HG03039 (cell line): ENCODE measurements around the gene EMC6.

Experiments
- ATAC-seq: cut with Tn5 transposase; IDR thresholded peaks from one replicate; pipeline ENCODE4 v1.9.1; 2021; ENCODE audit warnings: mild to moderate bottlenecking, moderate library complexity; ENCODE audit not compliant: unreplicated experiment

EMC6 gene

GRCh38 chr17:3655766-3656165 lies 12.8 kb upstream of the EMC6 start:
- ATAC-seq, result no peak

DNA sequence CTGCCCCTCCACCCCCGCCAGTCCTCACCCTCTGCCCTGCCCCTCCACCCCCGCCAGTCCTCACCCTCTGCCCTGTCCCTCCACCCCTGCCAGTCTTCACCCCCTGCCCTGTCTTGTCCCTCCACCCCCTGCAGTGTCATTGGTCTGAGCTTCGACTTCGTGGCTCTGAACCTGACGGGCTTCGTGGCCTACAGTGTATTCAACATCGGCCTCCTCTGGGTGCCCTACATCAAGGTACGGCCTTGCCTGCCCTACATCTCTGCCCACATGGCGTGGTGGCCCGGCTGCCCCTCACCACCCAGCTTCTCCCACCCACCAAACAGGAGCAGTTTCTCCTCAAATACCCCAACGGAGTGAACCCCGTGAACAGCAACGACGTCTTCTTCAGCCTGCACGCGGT lies 12.3 kb upstream of the EMC6 start:
- no peak for ATAC-seq

DNA sequence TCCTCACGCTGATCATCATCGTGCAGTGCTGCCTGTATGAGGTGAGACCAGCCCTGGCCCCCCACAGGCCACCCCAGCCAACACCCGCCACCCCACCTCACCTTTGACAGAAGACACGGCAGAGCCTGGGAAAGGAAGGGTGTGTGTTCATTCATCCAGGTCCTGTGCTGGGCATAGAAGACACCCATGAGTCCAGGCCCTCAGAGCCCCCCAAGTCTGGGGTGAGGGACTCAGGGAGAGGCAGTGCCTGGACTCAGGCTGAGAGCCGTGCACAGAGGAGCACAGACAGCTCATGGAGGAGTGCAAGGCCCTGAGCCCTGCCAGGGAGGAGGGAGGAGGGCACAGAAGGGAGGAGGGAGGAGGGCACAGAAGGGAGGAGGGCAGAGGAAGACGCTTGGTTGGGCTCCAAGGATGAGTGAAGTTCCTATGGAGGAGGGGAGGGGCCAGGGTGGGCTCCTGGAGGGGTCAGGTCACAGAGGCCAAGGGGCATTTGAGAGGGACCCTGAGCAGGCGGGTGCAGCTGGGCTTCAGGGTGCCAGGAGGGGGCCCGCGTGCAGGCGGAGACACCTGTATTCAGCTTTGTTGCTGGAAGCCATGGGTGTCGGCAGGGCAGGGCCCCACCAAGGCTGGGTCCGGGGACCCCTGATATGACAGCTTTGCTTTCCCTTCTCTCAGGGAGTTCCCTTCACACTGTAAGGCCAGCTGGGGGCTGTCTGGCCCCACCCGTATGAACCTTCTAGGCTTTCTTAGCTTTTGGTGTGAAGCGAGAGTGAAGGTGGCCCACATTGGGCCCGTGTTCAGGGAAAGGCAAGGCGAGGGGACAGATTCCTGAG lies 11.6 kb upstream of the EMC6 start:
- ATAC-seq, result no peak

DNA sequence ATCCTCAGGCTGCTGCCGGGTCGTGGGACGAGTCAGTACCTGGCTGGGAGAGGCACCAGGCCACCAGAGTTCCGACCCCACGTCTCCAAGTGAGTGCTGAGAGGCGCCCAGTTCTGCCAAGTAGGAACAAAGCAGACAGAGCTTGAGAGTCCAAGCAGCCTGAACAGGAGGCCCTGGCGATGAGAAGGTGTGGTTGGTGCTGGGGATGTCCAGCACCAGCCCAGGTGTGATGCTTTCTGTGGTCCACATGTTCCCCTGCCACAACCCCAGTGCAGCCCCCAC lies 11.1 kb upstream of the EMC6 start:
- no peak for ATAC-seq

GRCh38 chr17:3657874-3658783 lies 10.5 kb upstream of the EMC6 start:
- no peak for ATAC-seq

GRCh38 chr17:3658784-3659449 lies 9.7 kb upstream of the EMC6 start:
- no peak for ATAC-seq

GRCh38 chr17:3659541-3660111 lies 9.0 kb upstream of the EMC6 start:
- ATAC-seq, result no peak

DNA sequence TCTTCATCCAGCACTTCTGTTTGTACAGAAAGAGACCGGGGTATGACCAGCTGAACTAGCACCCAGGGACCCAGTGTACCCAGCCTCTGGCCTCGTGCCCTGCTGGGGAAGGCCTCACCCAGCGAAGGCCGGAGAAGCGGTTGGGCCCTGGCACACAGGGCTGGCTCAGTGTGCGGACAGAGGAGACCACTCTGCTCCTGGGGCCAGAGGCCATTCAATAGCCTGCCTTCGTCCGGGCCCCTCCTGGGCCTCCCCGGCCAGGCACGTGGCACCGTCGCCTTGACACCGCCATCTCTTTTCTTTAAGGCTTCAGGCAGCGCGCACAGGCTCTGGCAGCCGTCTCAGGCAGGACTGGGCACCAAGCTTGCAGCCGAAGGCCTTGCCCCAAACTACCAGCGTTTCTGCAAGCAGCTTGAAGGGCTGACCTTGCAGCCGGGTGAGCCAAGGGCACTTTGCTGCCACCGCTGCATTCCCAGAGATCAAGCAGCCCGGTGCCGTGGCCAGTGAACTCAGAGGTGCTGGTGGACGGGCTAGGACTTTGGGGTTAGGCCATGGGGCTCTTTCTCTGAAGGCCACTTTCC lies 8.2 kb upstream of the EMC6 start:
- ATAC-seq, result no peak

DNA sequence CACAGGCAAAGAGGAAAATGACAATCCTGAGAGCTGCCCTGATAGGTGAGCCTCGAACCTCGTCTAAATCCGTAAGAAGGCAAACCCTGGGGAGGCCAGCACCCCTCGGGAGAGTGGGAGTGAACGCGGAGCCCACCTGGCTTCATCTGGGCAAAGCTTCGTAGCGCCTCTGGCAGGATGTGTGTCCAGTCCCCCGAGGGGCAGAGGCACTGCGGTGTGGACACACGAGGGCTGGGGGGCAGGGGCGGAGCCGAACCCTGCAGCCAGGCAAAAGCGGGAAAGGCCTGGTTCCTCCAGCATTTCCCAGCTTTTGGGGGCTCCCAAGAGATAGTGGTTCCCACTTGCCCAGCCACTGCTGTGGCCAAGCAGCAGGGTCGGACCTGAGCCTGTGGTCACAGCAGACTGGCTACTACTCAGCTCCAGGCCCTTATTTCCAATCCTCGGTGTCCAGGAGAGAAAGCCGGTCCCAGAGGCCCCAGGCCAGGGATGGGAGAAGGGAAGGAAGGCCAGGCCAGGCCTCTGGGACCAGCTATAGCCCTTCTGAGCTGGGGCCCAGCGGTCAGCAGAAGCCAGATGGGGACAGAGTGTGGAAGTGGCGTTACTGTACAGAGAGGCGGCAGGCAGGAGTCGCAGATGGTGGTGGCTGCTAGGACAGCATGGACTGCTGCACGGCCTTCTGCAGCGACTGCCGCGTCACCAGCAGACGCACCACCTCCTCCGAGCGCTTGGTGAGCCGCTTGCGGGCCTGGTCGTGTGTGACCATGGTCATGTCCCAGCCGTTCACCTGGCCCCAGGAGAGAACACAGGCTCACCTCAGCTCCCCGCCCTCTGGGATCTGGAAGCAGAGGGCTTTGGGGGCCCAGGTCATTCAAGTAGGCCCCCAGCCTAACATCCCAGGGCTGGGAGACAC lies 5.3 kb upstream of the EMC6 start:
- ATAC-seq, result no peak

GRCh38 chr17:3665834-3666233 lies 2.8 kb upstream of the EMC6 start:
- no peak for ATAC-seq

DNA sequence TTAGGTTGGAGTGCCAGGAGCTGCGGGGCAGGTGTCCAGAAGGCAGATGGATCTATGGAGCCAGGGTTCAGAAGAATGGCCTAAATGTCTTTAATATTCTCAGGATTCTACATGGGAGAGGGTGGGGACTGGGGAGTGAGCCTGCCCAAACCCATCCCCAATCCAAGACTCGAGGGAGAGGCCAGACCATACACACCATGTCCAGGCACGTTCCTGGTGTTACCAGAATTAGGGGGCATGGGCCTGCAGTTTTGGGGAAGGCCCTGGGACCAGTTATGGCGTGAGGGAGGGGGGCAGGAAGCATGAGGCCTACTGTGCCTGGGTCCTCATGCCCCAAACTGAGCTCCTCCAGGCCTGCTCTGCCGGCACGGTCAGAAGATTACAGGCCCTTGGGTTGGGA lies 2.1 kb upstream of the EMC6 start:
- ATAC-seq, result no peak

DNA sequence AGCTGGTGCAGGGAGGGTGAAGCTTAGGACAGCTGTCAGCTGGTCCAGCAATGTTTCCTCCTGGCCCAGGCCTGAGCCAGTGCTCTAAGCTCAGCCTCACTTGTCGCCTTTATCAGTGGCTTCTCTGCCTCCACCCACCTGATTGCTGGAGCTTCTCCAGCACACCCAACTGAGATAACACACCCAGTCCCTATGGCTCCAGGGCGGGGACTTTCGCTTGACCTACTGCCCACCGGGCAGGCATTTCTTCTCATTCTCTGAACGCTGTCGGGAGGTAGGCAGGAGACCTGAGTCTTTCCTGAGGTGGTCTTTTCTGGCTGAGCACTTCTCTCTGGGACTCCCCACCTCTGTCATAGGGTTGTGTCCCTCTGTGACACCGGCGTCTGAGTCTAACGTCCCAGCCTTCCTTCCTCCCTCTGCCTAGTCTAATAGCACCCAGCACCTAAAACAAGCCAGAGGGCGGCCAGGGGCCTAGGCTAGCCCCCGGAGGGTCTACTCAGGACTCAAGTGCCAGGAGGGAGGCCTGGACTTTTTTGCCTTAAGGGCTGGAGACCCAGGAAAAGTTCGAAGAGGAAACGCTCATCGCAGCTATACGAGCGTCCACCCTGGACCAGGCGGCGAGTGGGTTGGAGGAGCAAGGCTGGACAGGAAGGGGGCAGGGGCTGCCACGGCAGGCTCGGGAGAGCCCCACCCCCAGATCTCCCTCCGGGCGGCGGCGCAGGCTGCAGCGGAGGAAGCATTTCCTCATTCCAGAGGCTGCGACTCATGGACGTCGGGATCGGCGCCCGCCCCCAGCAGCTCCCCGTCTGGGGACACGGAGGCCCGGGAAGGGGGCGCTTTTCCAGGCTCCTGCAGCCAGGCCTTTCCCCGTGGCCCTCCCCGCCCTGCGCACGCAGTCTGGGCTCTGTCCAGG lies 990 bp upstream of the EMC6 start:
- peak; percentile 9 for ATAC-seq

DNA sequence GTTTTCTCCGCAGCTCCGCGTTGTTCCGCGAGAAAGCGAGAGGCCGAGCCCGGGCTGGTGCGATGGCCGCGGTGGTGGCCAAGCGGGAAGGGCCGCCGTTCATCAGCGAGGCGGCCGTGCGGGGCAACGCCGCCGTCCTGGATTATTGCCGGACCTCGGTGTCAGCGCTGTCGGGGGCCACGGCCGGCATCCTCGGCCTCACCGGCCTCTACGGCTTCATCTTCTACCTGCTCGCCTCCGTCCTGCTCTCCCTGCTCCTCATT lies 404 bp downstream of the EMC6 start:
- ATAC-seq, result no peak

- no peak for ATAC-seq
These were observed 936 bp downstream of the EMC6 start for GRCh38 chr17:3669548-3669947.

GRCh38 chr17:3672571-3672970 lies 4.0 kb downstream of the EMC6 start:
- ATAC-seq, result no peak

GRCh38 chr17:3675886-3676285 lies 7.3 kb downstream of the EMC6 start:
- no peak for ATAC-seq

DNA sequence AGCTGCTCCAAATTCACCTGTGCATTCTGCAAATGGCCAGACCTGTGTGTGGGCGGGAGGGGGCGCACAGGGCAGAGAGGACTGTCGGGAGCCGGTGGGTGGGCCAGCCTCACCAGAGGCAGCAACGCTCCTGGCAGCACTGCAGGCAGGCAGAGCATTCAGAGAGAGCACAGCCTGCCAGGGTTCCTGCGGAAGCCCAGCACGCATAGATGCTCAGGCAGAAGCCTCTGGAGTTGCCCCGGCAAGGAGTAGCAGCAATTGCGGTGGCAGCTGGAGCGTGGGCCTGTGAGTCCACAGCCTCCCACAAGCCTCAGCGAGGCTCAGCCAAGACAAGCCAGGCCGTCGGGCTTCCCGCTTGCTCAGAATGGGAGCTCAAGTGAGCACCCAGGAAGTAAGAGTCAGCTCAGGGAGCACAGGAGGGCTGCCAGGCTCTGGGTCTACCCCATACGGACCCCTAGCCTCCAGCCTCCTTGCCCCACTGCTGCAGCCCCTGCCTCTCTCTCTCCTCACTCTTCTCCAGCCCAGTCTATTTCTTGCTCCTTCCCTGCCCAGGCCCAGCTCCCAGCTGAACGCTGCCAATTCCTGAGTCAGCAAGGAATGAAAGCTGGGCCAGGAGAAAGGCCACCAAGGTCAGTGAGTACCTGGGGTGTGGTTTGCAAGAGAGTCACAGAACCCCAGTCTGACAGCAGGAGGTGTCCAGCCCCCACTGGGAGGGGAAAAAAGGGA lies 9.6 kb downstream of the EMC6 start:
- ATAC-seq, result no peak

- no peak for ATAC-seq
These were observed 10.4 kb downstream of the EMC6 start for GRCh38 chr17:3678821-3679530.
